ENCODE results near the gene C2CD4C.
A peak's percentile ranks its signal among the peaks of the same experiment; 100 is the strongest.
"Not testable (repeated sequence)": the region's sequence is repeated elsewhere in the genome, so short reads cannot be mapped to it uniquely, and the experiment has no call there.

Gene C2CD4C

DNA sequence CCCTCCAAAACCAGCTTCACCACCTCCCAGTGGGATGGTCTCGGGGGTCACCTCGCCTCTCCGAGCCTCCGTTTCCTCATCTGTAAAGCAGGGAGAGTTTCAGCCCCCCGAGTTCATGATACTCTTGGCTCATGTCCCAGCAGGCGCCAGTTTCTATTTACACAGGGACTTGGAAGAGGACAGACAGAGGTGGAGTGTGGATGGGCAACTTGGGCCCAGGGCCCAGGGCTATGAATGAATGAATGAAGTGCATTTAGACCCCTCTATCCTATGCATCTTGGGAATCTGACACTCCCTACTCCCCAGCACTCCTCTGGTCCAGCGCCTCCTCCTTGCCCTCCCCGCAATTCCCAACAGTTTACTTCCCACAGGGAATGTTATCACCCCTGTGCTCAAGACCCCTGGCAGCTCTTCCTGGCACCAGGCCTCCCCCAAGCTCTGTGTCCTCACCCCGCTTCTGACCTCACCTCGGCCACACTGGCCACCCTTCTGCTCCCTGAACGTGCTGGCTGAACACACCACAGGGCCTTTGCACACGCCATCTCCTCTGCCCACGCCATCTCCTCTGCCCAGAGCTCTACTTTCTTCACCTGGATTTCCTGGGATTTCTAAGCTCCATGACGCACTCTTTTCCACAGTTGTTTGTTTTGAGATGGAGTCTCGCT, 4.9 kb upstream of the C2CD4C start:
- DNase-seq (ENCODE audit: insufficient read length, low spot score): no peak
- FAIRE-seq: no peak
- TF ChIP-seq POLR2A (IDR thresholded peaks at IDR 0.05; ENCODE audit: low read depth, low read length): no peak

DNA sequence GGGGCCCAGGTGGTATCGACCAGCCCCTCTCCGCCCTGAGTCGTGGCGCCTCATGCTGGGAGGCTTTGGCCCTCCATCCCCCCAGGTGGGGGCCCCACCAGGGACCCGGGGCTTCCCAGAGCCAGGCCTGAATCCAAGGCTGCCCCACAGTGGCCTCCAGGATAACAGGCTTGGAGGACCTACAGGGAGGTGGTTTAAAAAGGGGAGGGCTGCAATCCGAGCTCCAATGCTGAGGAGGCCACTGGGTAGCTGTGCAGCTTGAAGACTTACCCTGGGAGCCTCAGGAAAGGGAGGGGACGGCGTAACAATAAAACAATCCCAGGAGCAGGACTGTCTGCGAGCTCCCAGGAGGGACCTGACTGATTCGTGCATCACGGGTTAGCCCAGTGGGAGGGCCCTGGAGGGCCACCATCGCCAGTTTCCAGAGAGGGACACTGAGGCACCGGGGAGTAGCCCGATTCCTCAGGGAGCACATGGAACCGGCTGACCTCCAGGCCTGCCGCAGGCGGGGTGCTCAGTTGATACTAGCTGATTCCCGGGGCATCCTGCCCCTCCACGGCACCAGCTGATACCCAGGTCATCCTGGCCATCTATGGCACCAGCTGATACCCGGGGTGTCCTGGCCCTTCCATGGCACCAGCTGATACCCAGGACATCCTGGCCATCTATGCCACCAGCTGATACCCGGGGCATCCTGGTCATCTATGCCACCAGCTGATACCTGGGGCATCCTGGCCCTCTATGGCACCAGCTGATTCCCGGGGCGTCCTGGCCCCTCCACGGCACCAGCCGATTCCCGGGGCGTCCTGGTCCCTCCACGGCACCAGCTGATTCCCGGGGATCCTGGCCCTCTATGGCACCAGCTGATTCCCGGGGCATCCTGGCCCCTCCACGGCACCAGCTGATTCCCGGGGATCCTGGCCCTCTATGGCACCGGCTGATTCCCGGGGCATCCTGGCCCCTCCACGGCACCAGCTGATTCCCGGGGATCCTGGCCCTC, 3.7 kb upstream of the C2CD4C start:
- no peak for TF ChIP-seq POLR2A (IDR thresholded peaks at IDR 0.05; ENCODE audit: low read depth, low read length)
- DNase-seq (ENCODE audit: insufficient read length, low spot score) (no peak), FAIRE-seq (no peak)

DNA sequence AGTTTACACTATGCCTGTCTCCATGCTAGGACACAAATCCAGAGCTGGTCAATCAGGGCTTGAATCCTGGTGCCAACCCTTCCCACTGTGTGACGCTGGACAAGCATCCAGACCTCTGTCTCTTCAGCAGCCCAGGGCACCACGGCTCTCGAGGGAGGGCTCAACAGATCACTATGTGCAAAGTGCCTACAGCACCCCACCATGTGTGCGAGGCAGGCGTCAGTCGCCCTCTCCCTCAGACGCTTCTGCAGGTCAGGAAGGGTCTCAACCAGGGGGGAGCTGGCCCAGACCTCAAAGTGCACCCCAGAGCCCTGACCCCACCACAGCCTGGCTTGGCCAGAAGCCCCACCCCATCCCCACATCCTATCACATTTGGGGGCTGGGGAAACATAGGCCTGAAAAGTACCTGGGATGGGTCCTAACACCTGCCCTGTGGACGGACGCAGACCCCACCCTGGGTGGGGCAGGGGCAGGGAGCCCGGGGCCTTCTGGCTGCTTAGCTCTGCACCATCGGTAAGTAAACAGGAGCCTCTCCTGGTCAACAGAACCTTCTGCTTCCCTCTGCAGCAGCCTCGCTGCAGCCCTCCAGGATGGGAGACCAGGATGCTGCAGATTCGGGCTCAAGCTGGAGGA, 2.9 kb upstream of the C2CD4C start:
- DNase-seq (ENCODE audit: insufficient read length, low spot score): no peak
- FAIRE-seq: no peak

DNA sequence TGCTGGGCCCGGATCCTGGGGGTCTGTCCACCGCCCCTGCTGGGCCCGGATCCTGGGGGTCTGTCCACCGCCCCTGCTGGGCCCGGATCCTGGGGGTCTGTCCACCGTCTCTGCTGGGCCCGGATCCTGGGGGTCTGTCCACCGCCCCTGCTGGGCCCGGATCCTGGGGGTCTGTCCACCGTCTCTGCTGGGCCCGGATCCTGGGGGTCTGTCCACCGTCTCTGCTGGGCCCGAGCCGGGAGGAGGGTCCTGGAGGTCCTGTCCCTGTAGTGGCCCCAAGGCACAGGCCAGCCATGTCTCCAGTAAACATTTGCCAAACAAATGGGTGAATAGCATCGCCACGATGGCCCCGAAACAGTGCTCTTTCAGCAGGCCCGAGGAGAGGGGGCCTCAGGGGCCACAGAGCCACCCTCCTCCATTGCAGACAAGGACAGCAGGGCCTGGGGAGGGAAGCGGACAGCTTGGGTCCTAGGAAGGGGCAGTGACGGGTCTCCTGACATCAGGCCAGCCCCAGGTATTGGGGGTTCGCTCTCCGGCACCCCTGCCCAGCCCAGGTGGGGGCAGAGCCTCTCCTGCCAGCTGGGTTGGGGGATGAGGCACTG, 2.3 kb upstream of the C2CD4C start:
- FAIRE-seq; DNase-seq (ENCODE audit: insufficient read length, low spot score): not testable (repeated sequence)

More for the DNA sequence above, 2.9 kb upstream of the C2CD4C start:
- TF ChIP-seq POLR2A (IDR thresholded peaks at IDR 0.05; ENCODE audit: low read depth, low read length): no peak

DNA sequence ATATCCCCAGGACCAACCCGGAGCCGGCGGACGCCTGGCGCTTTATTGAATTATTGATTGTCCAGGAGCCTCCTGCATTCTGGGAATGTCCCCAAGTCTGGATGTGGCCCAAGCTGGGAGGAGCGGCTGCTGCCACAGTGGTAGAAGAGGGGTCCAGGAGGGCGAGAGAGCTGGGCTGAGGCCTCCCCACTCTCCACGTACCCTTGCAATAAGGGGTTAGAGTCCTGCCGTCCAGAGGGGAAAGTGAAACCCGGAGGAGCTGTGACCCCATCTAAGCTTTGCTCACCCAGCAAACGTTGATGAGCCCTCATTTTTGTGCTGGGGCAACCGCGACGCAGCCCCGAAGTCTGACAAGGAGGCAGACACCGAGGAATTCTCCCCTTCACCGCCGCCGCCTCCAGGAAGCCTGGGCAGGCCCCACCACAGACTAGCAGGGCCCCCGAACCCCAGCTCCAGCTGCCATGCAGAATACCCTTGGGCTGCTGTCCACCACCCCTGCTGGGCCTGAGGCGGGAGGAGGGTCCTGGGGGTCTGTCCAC, 1.4 kb upstream of the C2CD4C start:
- TF ChIP-seq POLR2A (IDR thresholded peaks at IDR 0.05; ENCODE audit: low read depth, low read length): no peak
- FAIRE-seq (no peak), DNase-seq (ENCODE audit: insufficient read length, low spot score) (no peak)

DNA sequence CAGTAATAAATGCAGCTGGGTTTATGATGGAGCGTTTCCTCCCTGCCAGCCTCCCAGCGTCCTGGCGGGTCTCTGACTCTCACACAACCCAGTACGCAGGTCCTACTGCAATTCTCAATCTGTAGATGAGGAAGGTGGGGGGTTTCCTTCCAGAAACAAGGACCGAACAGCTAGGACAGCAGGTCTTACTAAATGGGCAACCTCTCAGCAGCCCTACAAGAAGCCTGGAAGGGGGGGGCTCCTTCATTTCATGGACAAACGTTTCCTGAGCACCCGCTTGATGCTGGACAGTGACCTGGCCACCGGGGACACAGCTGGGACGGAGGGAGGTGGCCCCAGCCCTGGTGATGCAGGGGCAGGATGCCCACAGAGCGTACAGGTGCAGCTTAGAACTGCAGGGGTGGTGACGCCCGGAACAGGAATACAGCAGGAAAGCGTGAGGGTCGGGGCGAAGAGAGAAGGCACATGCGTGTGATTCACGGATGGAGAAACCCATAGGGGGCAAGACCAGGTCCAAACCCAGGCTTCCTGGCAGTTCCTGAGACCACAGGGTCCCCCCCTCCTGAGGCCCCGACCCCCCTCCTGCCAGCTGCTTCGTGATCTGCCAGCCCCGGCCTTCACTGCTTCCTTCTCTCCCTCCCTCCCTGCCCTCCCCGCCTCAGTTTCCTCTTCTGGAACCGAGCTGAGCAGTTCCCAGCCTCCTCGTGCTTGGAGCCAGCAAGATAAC, 732 bp upstream of the C2CD4C start:
- FAIRE-seq (no peak), DNase-seq (ENCODE audit: insufficient read length, low spot score) (peak; percentile 83)
- TF ChIP-seq POLR2A (IDR thresholded peaks at IDR 0.05; ENCODE audit: low read depth, low read length): no peak

DNA sequence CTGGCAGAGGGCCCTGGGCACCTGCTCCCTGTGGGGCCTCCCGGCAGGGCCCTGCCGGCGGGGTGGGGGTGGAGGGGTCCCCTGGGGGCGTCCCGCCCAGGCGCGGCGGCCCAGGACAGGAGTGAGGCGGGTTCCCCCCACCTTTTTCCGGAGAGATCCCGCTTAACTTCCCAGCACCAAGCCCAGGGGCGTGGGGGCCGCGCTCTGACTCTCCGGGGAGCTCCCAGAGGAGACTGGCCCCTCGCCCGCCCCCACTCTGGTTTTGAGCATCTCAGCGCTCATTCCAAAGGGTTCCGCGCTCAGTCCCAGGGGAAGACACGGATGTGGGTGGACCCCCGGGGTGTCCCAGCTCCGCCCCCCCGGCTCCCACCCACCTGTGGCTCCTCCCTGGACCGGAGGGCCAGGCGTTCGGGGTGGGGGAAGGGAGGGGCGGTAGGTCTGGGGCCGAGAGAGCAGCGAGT, 476 bp downstream of the C2CD4C start:
- TF ChIP-seq POLR2A (IDR thresholded peaks at IDR 0.05; ENCODE audit: low read depth, low read length): no peak
- FAIRE-seq (no peak), DNase-seq (ENCODE audit: insufficient read length, low spot score) (peak; percentile 74)

DNA sequence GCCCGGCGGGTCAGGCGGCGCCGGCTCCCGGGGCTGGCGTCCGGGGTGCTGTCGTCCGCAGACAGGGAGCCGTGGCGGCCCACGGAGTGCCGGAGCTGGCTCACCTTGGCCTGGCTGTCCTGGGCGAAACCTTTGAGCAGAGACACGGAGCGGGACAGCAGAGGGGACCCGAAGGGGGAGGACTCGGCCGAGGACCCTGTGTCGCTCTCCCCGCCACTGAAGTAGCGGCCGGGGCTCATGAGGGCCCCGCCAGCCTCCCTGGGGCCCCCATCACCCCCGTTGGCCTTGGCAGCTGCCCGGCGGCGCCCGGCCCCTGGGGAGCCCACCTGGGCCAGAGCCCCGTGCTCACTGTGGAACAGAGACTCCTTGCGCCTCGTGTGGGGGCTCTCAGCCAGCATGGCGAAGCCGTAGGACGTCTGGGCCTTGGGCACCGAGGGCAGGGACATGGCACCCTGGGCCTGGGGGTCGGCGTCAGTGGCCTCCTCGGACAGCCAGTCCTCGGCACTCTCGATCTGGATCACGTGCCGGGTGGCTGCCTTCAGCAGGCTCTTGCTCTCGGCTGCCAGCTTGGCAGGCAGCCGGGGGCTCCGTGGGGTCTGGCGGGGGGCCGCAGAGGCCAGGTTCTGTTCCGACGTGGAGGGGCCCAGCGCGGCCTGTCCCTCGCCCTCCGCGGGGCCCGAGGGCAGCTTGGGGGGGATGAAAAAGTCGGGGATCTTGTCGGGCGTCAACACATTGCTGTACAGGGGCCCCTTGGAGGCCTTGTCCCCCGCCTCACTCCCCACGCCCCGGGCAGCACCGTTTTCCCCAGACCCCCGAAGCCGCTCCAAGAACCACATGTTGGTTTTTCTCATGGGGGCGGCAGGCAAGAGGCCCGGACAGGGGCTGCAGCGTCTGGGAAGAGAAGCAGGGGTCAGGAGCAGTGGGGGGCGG, 1.2 kb downstream of the C2CD4C start:
- FAIRE-seq: no peak
- DNase-seq (ENCODE audit: insufficient read length, low spot score): no peak
- TF ChIP-seq POLR2A (IDR thresholded peaks at IDR 0.05; ENCODE audit: low read depth, low read length): no peak

DNA sequence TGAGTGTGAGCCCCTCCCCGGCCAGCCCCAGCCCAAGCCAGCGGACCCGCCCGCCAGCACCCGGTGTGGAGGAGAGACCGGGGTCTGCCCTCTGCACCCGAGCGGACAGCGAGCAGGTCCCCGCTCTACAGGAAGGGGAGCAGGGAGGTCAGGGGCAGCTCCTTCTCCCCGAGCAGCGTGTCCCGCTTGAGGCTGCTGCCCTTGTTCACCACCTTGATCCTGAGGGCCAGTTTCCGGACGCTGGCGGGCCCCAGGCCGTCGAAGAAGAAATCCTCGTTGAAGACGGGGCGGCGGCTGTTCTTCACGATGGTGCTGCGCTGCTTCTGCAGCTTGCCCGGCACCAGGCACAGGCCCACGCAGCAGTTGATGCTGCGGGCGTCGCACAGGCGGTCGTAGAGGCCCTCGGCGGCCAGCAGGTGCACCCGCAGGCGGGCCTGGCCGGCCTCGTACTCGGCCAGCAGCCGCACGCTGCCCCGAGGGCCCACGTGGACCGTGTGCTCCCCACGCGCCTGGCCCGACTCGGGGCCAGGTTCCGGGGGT, 1.9 kb downstream of the C2CD4C start:
- no peak for TF ChIP-seq POLR2A (IDR thresholded peaks at IDR 0.05; ENCODE audit: low read depth, low read length)
- DNase-seq (ENCODE audit: insufficient read length, low spot score) (no peak), FAIRE-seq (no peak)

DNA sequence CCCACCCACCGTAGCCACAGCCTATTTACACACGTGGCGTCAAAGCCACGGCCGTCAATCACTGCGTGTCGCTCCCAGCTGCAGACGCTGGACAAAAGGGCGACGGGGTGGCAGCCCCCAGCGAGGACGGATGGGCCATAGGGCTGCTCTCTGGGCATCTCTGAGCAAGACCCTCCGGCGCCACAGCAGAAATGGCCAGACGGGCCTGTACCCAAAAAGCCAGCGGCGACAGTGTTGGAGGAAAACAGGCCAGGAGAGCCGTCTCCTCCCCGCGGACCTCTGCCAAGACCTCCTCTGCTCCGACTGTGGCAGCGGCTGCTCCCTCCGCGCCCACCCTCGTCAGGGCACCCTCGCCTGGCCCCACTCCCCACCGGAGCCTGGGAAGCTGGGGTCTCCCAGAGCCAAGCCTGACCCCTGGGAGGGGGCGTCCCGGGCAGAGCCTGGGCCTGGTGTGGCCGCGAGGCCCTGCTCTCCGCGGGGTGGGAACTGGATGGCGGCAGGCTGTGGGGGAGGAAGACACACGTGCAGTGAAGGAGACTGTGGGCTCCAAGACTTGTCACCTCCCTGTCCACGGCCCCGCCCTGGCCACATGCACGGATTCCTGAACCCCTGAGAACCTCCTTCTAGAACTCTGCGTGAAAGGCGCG, 2.7 kb downstream of the C2CD4C start:
- no peak for TF ChIP-seq POLR2A (IDR thresholded peaks at IDR 0.05; ENCODE audit: low read depth, low read length)

More for the DNA sequence above, 2.7 kb downstream of the C2CD4C start:
- no peak for FAIRE-seq
- no peak for DNase-seq (ENCODE audit: insufficient read length, low spot score)
